Osteocyte (in vitro differentiated cells): ENCODE results near the gene GFOD1. TPM values are rescaled to one million over a fixed set of nuclear protein-coding genes. Genes with fewer than 3 reads are reported as not detected.
A peak's percentile ranks its signal among the peaks of the same experiment; 100 is the strongest.
"Not testable (repeated sequence)": the region's sequence is repeated elsewhere in the genome, so short reads cannot be mapped to it uniquely, and the experiment has no call there.

Experiments used
- DNase-seq: peaks from one replicate; pipeline ENCODE4 v3.0.0; 2021; ENCODE audit warnings: mixed read lengths; ENCODE audit not compliant: unreplicated experiment; ENCODE audit errors: extremely low spot score
- H3K27ac Mint-ChIP-seq: one replicate; pipeline ENCODE4 v1.8.0; 2021; ENCODE audit warnings: mild to moderate bottlenecking, mixed read lengths; ENCODE audit not compliant: unreplicated experiment
- H3K27me3 Mint-ChIP-seq: one replicate; pipeline ENCODE4 v1.8.0; 2021; ENCODE audit warnings: mixed read lengths; ENCODE audit not compliant: unreplicated experiment
- H3K36me3 Mint-ChIP-seq: one replicate; pipeline ENCODE4 v1.8.0; 2021; ENCODE audit warnings: mixed read lengths; ENCODE audit not compliant: unreplicated experiment
- H3K4me1 Mint-ChIP-seq: one replicate; pipeline ENCODE4 v1.8.0; 2021; ENCODE audit warnings: mixed read lengths; ENCODE audit not compliant: unreplicated experiment
- H3K4me3 Mint-ChIP-seq: one replicate; pipeline ENCODE4 v1.8.0; 2021; ENCODE audit warnings: mild to moderate bottlenecking, moderate library complexity, mixed read lengths; ENCODE audit not compliant: unreplicated experiment
- H3K9me3 Mint-ChIP-seq: one replicate; pipeline ENCODE4 v1.8.0; 2021; ENCODE audit warnings: mixed read lengths; ENCODE audit not compliant: unreplicated experiment
- total RNA-seq: library from RNA; stranded (reverse); gene quantifications from 2 replicates; pipeline ENCODE4 v1.2.1, GENCODE V29; 2021
- TF ChIP-seq, protein P1 (sequence below): fragments of 200-600 bp; sonication (generic); IDR thresholded peaks from 2 replicates; pipeline ENCODE4 v1.5.0; 2021; ENCODE audit warnings: antibody characterized with exemption, mild to moderate bottlenecking, moderate library complexity

GFOD1 gene
- total RNA-seq, 1 donor from 2014 or later: 0.89 TPM

DNA sequence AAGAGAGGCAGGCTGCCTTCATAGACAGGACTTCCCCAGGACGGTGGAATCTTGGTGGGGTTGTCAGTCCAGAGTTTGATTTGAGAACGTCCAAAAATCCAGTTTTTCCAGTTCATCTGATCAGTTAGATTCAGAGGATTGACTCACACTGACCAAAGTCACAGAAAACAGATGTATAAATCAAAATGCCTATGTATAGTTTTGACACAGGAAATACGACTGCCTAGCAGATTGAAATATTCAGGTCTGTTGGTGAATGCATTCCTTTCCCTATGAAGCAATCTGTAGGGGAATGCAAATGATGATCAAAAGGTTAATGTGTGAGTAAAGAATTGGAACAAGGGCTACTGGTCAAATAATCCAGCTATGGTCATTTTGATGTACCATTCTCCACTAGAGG is 29.7 kb upstream of the GFOD1 start:
- DNase-seq: no peak
- TF ChIP-seq, protein P1, sequence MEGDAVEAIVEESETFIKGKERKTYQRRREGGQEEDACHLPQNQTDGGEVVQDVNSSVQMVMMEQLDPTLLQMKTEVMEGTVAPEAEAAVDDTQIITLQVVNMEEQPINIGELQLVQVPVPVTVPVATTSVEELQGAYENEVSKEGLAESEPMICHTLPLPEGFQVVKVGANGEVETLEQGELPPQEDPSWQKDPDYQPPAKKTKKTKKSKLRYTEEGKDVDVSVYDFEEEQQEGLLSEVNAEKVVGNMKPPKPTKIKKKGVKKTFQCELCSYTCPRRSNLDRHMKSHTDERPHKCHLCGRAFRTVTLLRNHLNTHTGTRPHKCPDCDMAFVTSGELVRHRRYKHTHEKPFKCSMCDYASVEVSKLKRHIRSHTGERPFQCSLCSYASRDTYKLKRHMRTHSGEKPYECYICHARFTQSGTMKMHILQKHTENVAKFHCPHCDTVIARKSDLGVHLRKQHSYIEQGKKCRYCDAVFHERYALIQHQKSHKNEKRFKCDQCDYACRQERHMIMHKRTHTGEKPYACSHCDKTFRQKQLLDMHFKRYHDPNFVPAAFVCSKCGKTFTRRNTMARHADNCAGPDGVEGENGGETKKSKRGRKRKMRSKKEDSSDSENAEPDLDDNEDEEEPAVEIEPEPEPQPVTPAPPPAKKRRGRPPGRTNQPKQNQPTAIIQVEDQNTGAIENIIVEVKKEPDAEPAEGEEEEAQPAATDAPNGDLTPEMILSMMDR: no peak
- Mint-ChIP-seq H3K36me3 (no peaks in the 10 kb centered on the region), H3K4me1 (no peaks in the 10 kb centered on the region), H3K27me3 (peaks cover 5% of the 10 kb centered on the region), H3K9me3 (peaks cover 8% of the 10 kb centered on the region), H3K4me3 (no peak overlapping the region), H3K27ac (no peak overlapping the region)

DNA sequence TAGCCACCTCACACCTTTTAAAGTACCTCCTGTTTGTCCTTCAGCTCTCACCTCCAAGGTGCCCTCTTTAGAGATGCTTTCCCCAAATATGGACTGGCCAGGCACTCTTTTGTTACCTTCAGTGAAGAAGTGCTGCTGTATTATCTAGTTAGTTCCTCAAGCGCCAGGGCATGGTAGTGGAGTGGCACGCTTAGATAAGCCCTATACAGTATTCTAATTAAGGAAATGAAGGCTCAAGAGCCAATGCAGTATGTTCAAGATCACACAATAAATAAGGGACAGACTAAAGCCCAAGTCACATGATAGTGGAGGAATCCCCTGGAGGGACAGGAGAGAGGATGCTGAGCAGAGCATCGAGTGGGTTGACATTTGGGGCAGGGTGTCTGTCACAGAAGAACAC is 28.5 kb upstream of the GFOD1 start:
- H3K27me3 Mint-ChIP-seq: peaks cover 5% of the 10 kb centered on the region
- H3K4me3 Mint-ChIP-seq: no peak overlapping the region
- DNase-seq: no peak
- H3K27ac Mint-ChIP-seq: no peak overlapping the region
- H3K4me1 Mint-ChIP-seq: peaks cover 5% of the 10 kb centered on the region
- TF ChIP-seq, protein P1: no peak
- H3K9me3 Mint-ChIP-seq: peaks cover 8% of the 10 kb centered on the region
- no peaks in the 10 kb centered on the region for H3K36me3 Mint-ChIP-seq

DNA sequence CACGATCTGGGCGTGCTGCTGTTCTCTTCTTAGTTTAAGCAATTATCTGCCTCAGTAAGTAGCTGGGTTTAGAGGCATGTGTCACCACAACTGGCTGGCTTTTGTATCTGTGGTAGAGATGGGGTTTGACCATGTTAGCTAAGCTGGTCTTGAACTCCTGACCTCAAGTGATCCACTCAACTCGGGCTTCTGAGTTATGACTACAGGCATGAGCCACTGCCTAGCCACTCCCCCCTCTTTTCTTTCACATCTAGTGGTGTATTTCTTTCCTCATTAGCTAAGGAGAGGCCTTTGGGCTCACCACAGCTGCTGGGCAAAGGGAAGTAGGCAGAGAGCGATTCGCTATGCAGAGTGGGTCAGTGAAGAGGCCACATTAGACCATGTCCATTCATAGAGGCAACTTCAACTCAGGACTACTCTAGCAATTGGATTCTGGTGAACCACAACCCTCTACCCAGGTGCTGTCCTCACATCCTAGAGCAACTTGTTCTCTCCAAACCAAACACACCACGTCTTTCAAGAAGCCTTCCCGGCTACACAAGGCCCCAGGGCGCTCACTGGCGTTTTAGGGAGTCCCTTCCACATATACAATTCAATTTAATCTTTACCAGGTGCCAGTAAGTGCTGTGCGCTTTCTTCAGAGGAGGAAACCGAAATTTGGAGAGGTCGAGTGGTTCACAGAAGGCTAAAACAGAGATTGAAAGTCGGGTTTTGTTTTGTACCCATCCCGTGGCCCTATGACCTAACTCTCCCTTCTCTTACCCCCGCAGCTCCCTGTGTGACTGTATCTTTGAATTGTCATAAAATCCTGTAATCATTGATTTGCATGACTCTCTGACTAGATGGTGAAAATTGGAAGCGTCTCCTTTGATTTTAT is 26.5 kb upstream of the GFOD1 start:
- TF ChIP-seq, protein P1: no peak
- Mint-ChIP-seq H3K4me1 (peaks cover 16% of the 10 kb centered on the region), H3K9me3 (no peaks in the 10 kb centered on the region), H3K4me3 (no peak overlapping the region), H3K36me3 (no peaks in the 10 kb centered on the region), H3K27ac (no peak overlapping the region), H3K27me3 (peaks cover 5% of the 10 kb centered on the region)
- peak; percentile 60 for DNase-seq

DNA sequence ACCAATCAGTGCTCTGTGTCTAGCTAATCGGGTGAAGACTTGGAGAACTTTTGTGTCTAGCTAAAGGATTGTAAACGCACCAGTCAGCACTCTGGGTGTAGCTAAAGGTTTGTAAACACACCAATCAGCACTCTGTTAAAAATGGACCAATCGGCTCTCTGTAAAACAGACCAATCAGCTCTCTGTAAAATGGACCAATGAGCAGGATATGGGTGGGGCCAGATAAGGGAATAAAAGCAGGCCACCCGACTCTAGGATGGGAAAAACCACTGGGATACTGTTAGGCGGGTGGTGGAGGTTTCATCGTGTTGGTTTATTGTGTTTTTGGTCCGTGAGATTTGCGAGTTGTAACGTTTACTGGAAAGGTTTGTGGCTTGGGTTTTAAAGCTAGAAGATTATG is 25.5 kb upstream of the GFOD1 start:
- TF ChIP-seq, protein P1: no peak
- Mint-ChIP-seq H3K9me3 (no peaks in the 10 kb centered on the region), H3K4me1 (peaks cover 23% of the 10 kb centered on the region), H3K36me3 (no peaks in the 10 kb centered on the region), H3K4me3 (no peak overlapping the region), H3K27ac (no peak overlapping the region), H3K27me3 (peaks cover 5% of the 10 kb centered on the region)
- peak; percentile 13 for DNase-seq

DNA sequence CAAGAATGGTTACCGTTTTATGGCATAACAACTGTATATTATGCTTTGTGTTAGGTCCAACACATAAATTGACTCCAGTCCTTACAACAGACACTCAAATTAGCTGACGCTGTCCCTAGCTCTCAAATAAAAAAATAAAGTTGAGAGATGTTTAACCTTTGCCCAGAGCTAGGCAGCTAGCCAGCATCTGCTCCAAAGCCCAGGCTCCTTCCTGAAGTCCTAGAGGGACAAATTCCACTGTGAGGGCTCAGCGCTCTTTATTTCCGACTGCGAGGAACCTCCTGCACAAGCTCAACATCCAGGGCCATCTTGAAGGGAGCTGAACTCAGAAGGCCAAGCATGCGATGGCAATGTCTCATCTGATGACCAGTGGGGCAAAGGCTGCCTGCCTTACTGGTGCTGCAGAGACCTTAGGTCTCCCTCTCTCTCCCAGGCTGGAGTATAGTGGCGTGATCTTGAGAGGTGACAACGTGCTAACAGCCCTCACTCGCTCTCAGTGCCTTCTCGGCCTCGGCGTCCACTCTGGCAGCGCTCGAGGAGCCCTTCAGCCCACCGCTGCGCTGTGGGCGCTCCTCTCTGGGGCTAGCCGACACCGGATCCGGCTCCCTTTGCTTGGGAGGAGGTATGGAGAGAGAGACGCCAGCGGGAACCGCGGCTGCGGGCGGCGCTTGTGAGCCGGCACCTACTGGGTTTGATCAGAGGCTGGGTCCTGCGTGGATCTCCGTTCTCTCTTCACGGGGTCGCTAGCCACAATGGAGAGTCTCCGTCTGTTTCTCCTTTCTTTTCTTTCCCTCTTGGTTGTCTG is 24.7 kb upstream of the GFOD1 start:
- Mint-ChIP-seq H3K36me3 (no peaks in the 10 kb centered on the region), H3K27ac (no peak overlapping the region), H3K27me3 (peaks cover 5% of the 10 kb centered on the region), H3K4me3 (no peak overlapping the region), H3K4me1 (peaks cover 23% of the 10 kb centered on the region), H3K9me3 (no peaks in the 10 kb centered on the region)
- DNase-seq: peak; percentile 76
- TF ChIP-seq, protein P1: no peak

DNA sequence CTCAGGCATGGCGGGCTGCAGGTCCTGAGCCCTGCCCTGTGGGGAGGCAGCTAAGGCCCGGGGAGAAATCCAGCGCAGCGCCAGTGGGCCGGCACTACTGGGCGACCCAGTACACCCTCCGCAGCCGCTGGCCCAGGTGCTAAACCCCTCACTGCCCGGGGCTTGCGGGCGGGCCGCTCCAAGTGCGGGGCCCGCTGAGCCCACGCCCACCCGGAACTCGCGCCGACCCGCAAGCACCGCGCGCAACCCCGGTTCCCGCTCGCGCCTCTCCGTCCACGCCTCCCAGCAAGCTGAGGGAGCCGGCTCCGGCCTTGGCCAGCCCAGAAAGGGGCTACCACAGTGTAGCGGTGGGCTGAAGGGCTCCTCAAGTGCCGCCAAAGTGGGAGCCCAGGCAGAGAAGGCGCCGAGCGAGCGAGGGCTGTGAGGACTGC is 23.8 kb upstream of the GFOD1 start:
- peak; percentile 80 for DNase-seq
- peaks cover 23% of the 10 kb centered on the region for H3K4me1 Mint-ChIP-seq
- H3K4me3 Mint-ChIP-seq, H3K36me3 Mint-ChIP-seq, H3K27me3 Mint-ChIP-seq, H3K9me3 Mint-ChIP-seq, H3K27ac Mint-ChIP-seq: not testable (repeated sequence)

DNA sequence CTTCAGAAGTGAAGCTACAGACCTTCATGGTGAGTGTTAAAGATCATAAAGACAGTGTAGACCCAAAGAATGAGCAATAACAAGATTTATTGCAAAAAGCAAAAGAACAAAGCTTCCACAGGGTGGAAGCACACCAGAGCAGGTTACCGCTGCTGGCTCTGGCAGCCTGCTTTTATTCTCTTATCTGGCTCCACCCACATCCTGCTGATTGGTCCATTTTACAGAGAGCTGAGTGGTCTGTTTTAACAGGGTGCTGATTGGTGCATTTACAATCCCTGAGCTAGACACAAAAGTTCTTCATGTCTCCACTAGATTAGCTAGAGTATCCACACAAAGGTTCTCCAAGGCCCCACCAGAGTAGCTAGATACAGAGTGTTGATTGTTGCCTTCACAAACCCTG is 23.0 kb upstream of the GFOD1 start:
- peaks cover 23% of the 10 kb centered on the region for H3K4me1 Mint-ChIP-seq
- not testable (repeated sequence) for H3K36me3 Mint-ChIP-seq, H3K4me3 Mint-ChIP-seq, H3K9me3 Mint-ChIP-seq, H3K27ac Mint-ChIP-seq, H3K27me3 Mint-ChIP-seq
- DNase-seq: peak; percentile 17
